Measurements from ENCODE around the gene ATP10B.

Gene ATP10B

GRCh38 chr5:160539431-160539830 lies 312.6 kb downstream of the ATP10B start:
- DNase-seq, result no peak

- no peak for DNase-seq
Measured at GRCh38 chr5:160537940-160538339, 314.1 kb downstream of the ATP10B start.

GRCh38 chr5:160537116-160537515 lies 314.9 kb downstream of the ATP10B start:
- DNase-seq, result no peak

- no peak for DNase-seq
Measured at GRCh38 chr5:160534914-160535313, 317.1 kb downstream of the ATP10B start.

GRCh38 chr5:160534125-160534524 lies 317.9 kb downstream of the ATP10B start:
- DNase-seq, result no peak

GRCh38 chr5:160525471-160526261 lies 326.3 kb downstream of the ATP10B start:
- DNase-seq, result no peak

GRCh38 chr5:160524827-160525226 lies 327.2 kb downstream of the ATP10B start:
- DNase-seq, result no peak

GRCh38 chr5:160523502-160524163 lies 328.4 kb downstream of the ATP10B start:
- no peak for DNase-seq

- DNase-seq, result no peak
Measured at GRCh38 chr5:160521392-160521663, 330.7 kb downstream of the ATP10B start.

- DNase-seq, result no peak
Measured at GRCh38 chr5:160520609-160521391, 331.2 kb downstream of the ATP10B start.

GRCh38 chr5:160516696-160517530 lies 335.1 kb downstream of the ATP10B start:
- DNase-seq, result no peak

GRCh38 chr5:160514866-160515265 lies 337.1 kb downstream of the ATP10B start:
- no peak for DNase-seq

- no peak for DNase-seq
Measured at GRCh38 chr5:160514191-160514590, 337.8 kb downstream of the ATP10B start.

GRCh38 chr5:160513485-160513884 lies 338.5 kb downstream of the ATP10B start:
- DNase-seq, result no peak
